Measurements from ENCODE around the gene TCHH.

TCHH gene

DNA sequence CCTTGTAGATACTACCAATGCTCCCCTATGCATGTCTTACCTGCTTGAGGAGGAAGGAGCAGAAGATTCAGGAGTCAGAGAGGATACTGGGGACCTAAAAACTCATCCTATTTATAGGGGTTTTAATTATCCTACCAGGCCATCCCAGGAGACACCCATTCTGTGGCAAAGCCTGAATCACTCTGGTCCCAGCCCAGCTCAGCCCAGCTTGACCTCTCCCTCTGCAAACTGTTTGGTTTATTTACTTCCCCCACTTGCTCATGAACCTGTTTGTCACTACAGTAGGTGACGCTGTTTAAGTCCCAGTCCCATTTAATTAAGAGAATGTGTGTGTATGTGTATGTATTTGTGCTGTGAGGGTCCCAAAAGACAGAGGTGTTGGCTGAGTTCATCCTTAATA lies 43.9 kb upstream of the TCHH start, which contains the start of gene RPTN:
Gene RPTN, minus strand, starts transcription at position 85 of the 400 bp plus-strand sequence. CDS start 1,339 bp downstream, outside the sequence.
- no peak within 1 kb of the TSS for H3K4me2 ChIP-seq (ENCODE audit: low read length)
- no peaks in the 10 kb centered on the region for H3K79me2 ChIP-seq (ENCODE audit: low read length)
- no peaks in the 10 kb centered on the region for H3K27me3 ChIP-seq (ENCODE audit: low read depth, low read length)
- H4K20me1 ChIP-seq (ENCODE audit: insufficient read depth, low read length), result no peaks in the 10 kb centered on the region
- H3K9ac ChIP-seq (ENCODE audit: low read length), result no peak within 1 kb of the TSS
- H3K36me3 ChIP-seq (replicated peaks; ENCODE audit: low read depth, low read length), result no peaks in the 10 kb centered on the region
- H3K9me3 ChIP-seq (ENCODE audit: insufficient read depth, low read length), result no peaks in the 10 kb centered on the region
- TF ChIP-seq, protein P1, sequence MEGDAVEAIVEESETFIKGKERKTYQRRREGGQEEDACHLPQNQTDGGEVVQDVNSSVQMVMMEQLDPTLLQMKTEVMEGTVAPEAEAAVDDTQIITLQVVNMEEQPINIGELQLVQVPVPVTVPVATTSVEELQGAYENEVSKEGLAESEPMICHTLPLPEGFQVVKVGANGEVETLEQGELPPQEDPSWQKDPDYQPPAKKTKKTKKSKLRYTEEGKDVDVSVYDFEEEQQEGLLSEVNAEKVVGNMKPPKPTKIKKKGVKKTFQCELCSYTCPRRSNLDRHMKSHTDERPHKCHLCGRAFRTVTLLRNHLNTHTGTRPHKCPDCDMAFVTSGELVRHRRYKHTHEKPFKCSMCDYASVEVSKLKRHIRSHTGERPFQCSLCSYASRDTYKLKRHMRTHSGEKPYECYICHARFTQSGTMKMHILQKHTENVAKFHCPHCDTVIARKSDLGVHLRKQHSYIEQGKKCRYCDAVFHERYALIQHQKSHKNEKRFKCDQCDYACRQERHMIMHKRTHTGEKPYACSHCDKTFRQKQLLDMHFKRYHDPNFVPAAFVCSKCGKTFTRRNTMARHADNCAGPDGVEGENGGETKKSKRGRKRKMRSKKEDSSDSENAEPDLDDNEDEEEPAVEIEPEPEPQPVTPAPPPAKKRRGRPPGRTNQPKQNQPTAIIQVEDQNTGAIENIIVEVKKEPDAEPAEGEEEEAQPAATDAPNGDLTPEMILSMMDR (IDR thresholded peaks at IDR 0.05; ENCODE audit: low read depth, low read length), result no peak
- TF ChIP-seq EZH2phosphoT487 (IDR thresholded peaks at IDR 0.05; ENCODE audit: low read depth), result no peak
- H3K4me1 ChIP-seq (ENCODE audit: low read length), result peaks cover 6% of the 10 kb centered on the region
- H2AFZ ChIP-seq (ENCODE audit: low read depth, low read length), result no peak within 1 kb of the TSS
- H3K4me3 ChIP-seq (ENCODE audit: low read length), result no peak within 1 kb of the TSS
- no peak within 1 kb of the TSS for H3K27ac ChIP-seq (ENCODE audit: low read length)

DNA sequence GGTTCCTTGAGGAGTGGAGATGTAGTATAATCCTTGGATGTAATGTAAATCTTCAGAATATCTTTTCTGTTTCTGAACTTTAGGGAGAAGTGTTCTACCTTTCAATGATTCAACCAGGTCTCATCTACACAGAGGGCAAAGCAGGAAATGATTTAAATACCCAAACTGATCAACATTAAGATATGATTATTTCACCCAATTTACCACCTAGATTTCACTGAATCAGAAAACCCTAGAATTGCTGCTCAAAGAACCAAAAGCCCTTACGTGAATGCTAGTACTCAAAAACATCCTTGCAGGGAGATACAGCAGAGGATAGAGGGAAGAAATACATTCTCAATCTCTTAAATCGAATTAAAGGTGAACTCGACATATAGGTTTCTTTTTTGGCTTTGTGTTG lies 38.8 kb upstream of the TCHH start:
- Histone ChIP-seq H3K9me3 (ENCODE audit: insufficient read depth, low read length) (no peaks in the 10 kb centered on the region), H3K36me3 (replicated peaks; ENCODE audit: low read depth, low read length) (no peaks in the 10 kb centered on the region), H3K4me2 (ENCODE audit: low read length) (no peak overlapping the region), H3K79me2 (ENCODE audit: low read length) (no peaks in the 10 kb centered on the region), H3K27me3 (ENCODE audit: low read depth, low read length) (no peaks in the 10 kb centered on the region), H3K27ac (ENCODE audit: low read length) (no peak overlapping the region), H4K20me1 (ENCODE audit: insufficient read depth, low read length) (no peaks in the 10 kb centered on the region), H3K9ac (ENCODE audit: low read length) (no peak overlapping the region), H3K4me1 (ENCODE audit: low read length) (no peaks in the 10 kb centered on the region), H2AFZ (ENCODE audit: low read depth, low read length) (no peak overlapping the region), H3K4me3 (ENCODE audit: low read length) (no peak overlapping the region)
- TF ChIP-seq, protein P1 (IDR thresholded peaks at IDR 0.05; ENCODE audit: low read depth, low read length), result no peak
- no peak for TF ChIP-seq EZH2phosphoT487 (IDR thresholded peaks at IDR 0.05; ENCODE audit: low read depth)

DNA sequence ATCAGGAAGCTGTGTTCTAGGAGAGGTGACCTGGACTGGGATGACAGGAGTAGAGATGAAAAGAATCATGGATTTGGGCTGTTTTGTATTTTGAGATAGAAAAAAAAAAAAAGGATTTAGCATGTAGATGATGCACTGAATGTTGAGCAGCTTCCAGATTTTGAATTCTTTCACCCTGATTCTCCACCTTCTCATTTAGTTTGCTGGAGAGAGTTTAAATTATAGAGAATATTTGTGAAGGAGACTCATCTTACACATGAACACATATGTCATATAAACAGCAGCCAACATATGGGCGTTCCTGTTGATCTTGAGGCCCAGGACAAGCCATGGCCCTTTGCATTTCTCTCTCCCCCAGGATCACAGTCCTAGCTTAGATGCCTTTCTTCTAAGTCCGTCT lies 36.4 kb upstream of the TCHH start:
- Histone ChIP-seq H3K4me3 (ENCODE audit: low read length) (no peak overlapping the region), H3K36me3 (replicated peaks; ENCODE audit: low read depth, low read length) (no peaks in the 10 kb centered on the region), H2AFZ (ENCODE audit: low read depth, low read length) (no peak overlapping the region), H3K79me2 (ENCODE audit: low read length) (no peaks in the 10 kb centered on the region), H3K27ac (ENCODE audit: low read length) (no peak overlapping the region), H3K4me1 (ENCODE audit: low read length) (no peaks in the 10 kb centered on the region), H3K9me3 (ENCODE audit: insufficient read depth, low read length) (peaks cover 11% of the 10 kb centered on the region; the same call in 1 of the 2 replicates), H4K20me1 (ENCODE audit: insufficient read depth, low read length) (no peaks in the 10 kb centered on the region), H3K27me3 (ENCODE audit: low read depth, low read length) (no peaks in the 10 kb centered on the region), H3K4me2 (ENCODE audit: low read length) (no peak overlapping the region), H3K9ac (ENCODE audit: low read length) (no peak overlapping the region)
- TF ChIP-seq, protein P1 (IDR thresholded peaks at IDR 0.05; ENCODE audit: low read depth, low read length), result no peak
- TF ChIP-seq EZH2phosphoT487 (IDR thresholded peaks at IDR 0.05; ENCODE audit: low read depth), result no peak

DNA sequence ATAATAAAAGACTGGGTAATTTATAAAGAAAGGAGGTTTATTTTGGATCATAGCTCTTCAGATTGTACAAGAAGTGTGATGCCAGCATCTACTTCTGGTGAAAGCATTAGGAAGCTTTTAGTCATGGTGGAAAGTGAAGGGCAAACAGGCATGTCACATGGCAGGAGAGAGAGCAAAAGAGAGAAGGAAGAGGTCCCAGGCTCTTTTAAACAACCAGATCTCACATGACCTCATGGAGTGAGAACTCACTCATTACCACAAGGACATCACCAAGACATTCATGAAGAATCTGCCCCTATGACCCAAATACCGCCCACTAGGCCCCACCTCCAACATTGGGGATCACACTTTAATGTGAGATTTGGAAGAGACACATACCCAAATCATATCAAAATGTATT lies 33.7 kb upstream of the TCHH start:
- Histone ChIP-seq H3K27me3 (ENCODE audit: low read depth, low read length) (no peaks in the 10 kb centered on the region), H3K4me1 (ENCODE audit: low read length) (no peaks in the 10 kb centered on the region), H2AFZ (ENCODE audit: low read depth, low read length) (no peak overlapping the region), H3K79me2 (ENCODE audit: low read length) (no peaks in the 10 kb centered on the region), H3K27ac (ENCODE audit: low read length) (no peak overlapping the region), H3K9me3 (ENCODE audit: insufficient read depth, low read length) (peaks cover 11% of the 10 kb centered on the region; the same call in 1 of the 2 replicates), H3K9ac (ENCODE audit: low read length) (no peak overlapping the region), H3K4me2 (ENCODE audit: low read length) (no peak overlapping the region), H3K36me3 (replicated peaks; ENCODE audit: low read depth, low read length) (no peaks in the 10 kb centered on the region), H3K4me3 (ENCODE audit: low read length) (no peak overlapping the region), H4K20me1 (ENCODE audit: insufficient read depth, low read length) (no peaks in the 10 kb centered on the region)
- TF ChIP-seq, protein P1 (IDR thresholded peaks at IDR 0.05; ENCODE audit: low read depth, low read length), result no peak
- no peak for TF ChIP-seq EZH2phosphoT487 (IDR thresholded peaks at IDR 0.05; ENCODE audit: low read depth)

All from OCI-LY3 (cell line).